ENCODE data around the gene DNAJC3.
A peak's percentile ranks its signal among the peaks of the same experiment; 100 is the strongest.
"Not testable (repeated sequence)": the region's sequence is repeated elsewhere in the genome, so short reads cannot be mapped to it uniquely, and the experiment has no call there.

Gene DNAJC3

DNA sequence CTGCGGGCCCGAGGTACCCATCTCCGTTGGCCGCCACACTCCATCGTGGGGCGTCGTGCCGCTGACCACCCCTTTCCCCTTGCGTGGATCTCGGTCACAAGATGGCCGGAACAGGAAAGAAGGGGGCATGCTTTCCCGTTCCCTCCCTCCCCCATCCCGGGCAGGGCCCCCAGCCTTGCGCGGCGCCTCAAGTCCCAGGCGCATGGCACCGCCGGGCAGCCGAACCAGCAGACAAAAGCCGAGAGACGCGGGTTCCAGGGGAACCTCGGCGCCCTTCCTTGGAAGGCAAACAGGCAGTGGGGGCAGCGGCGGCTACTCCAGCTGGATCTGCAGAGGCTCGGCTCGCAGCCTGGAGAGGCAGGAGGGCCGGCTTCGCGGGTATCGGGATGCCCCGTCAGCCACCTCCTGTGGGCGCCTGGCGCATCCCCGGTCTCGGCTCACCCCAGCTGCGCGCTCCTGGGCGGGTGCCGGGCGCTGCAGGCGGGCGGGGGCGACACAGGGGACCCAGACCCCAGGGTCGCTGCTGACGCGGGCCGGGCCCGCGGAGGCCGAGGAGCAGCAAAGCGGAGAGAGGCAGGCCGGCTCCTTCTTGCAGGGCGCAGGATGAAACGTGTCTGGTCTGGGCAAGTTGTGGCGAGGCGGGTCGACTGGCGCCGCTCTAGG lies 32.9 kb upstream of the DNAJC3 start:
- Histone ChIP-seq H3K27ac (ENCODE audit: low read depth, low read length) (peak overlapping the region; percentile 50; the same call in 1 of the 2 replicates), H2AFZ (ENCODE audit: low read length, unreplicated experiment) (peak overlapping the region; percentile 66), H3K4me3 (ENCODE audit: low read depth, low read length) (peak overlapping the region; percentile 89)

DNA sequence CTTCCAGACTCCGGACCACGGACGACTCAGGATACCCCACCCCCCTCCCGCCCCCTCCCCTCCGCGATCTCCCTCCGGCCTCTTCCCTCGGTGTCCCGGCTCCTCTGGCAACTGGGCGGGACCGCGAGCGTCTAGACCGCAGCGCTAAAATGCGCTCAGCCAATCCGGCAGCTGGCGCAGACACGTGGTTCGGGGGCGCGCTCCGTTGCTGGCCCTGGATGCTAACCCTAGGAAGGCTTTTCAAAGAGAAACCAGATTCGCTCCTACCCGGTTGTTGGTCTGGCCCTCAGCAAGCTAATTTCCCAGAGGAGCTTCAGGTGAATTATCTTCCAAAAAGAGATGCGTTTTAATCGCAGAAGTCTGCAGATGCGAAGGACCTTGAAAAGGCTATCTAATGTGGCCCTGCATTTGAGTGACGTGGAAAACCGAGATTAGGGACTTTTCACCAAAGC lies 32.3 kb upstream of the DNAJC3 start, which contains the start of gene DZIP1:
Gene DZIP1 (minus strand): TSS at position 106 of the 452 bp plus-strand sequence. CDS start 2,677 bp downstream, outside the sequence.
- Histone ChIP-seq H3K4me3 (ENCODE audit: low read depth, low read length) (peak within 1 kb of the TSS; percentile 89), H3K4me1 (ENCODE audit: control insufficient read depth, insufficient read depth, low read length, unreplicated experiment) (peaks cover 10% of the 10 kb centered on the region), H3K36me3 (ENCODE audit: insufficient read depth, low read length) (peaks cover 5% of the 10 kb centered on the region; the same call in 1 of the 2 replicates), H3K79me2 (ENCODE audit: control insufficient read depth, insufficient read depth, low read length, unreplicated experiment) (peaks cover 27% of the 10 kb centered on the region), H3K27ac (ENCODE audit: low read depth, low read length) (peak within 1 kb of the TSS; percentile 50; the same call in 1 of the 2 replicates), H2AFZ (ENCODE audit: low read length, unreplicated experiment) (peak within 1 kb of the TSS; percentile 99), H3K27me3 (ENCODE audit: insufficient read depth, low read length) (no peaks in the 10 kb centered on the region)

More for the DNA sequence above, 32.9 kb upstream of the DNAJC3 start:
- Histone ChIP-seq H3K79me2 (ENCODE audit: control insufficient read depth, insufficient read depth, low read length, unreplicated experiment) (peaks cover 27% of the 10 kb centered on the region), H3K36me3 (ENCODE audit: insufficient read depth, low read length) (peaks cover 5% of the 10 kb centered on the region; the same call in 1 of the 2 replicates), H3K4me1 (ENCODE audit: control insufficient read depth, insufficient read depth, low read length, unreplicated experiment) (peaks cover 10% of the 10 kb centered on the region), H3K27me3 (ENCODE audit: insufficient read depth, low read length) (no peaks in the 10 kb centered on the region)

DNA sequence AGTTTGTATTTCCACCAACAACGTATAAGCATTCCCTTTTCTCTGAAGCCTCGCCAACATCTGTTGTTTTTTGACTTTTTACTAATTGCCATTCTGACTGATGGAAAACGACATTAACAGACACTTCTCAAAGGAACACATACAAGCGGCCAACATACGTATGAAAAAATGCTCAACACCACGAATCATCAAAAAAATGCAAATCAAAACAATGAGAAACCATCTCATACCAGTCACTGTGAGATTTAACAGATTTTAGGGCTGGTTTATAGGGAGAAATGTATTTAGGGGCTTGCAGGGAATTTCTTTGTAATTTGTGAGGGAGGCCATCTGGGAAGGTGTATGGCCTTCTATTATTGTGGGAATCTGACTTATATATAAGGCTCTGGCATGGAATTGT lies 29.6 kb upstream of the DNAJC3 start:
- peaks cover 5% of the 10 kb centered on the region for H3K4me1 ChIP-seq (ENCODE audit: control insufficient read depth, insufficient read depth, low read length, unreplicated experiment)
- H2AFZ ChIP-seq (ENCODE audit: low read length, unreplicated experiment) = no peak overlapping the region
- no peaks in the 10 kb centered on the region for H3K27me3 ChIP-seq (ENCODE audit: insufficient read depth, low read length)
- no peak overlapping the region for H3K4me3 ChIP-seq (ENCODE audit: low read depth, low read length)
- H3K79me2 ChIP-seq (ENCODE audit: control insufficient read depth, insufficient read depth, low read length, unreplicated experiment) = peaks cover 14% of the 10 kb centered on the region
- no peak overlapping the region for H3K27ac ChIP-seq (ENCODE audit: low read depth, low read length)
- no peaks in the 10 kb centered on the region for H3K36me3 ChIP-seq (ENCODE audit: insufficient read depth, low read length)

DNA sequence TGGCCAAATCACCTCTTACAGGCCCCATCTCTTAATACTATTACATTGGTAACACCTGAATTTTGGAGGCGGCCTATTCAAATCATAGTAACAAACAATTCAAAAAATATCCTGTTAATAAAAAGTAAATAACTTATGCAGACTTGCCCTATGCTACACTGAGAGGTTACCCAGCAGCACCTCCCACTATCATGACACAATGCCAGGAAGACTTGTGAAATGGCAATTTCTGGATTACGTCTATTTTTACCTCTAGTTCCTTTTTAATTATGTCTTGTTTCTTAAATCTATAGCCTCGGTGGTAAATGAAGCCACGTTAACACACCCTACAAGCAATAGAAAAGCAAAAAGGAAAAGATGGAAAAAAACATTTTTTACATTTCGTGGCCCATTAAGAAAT lies 26.2 kb upstream of the DNAJC3 start:
- Histone ChIP-seq H3K27ac (ENCODE audit: low read depth, low read length) (no peak overlapping the region), H3K4me1 (ENCODE audit: control insufficient read depth, insufficient read depth, low read length, unreplicated experiment) (no peaks in the 10 kb centered on the region), H2AFZ (ENCODE audit: low read length, unreplicated experiment) (no peak overlapping the region), H3K36me3 (ENCODE audit: insufficient read depth, low read length) (no peaks in the 10 kb centered on the region), H3K4me3 (ENCODE audit: low read depth, low read length) (no peak overlapping the region), H3K79me2 (ENCODE audit: control insufficient read depth, insufficient read depth, low read length, unreplicated experiment) (no peaks in the 10 kb centered on the region), H3K27me3 (ENCODE audit: insufficient read depth, low read length) (no peaks in the 10 kb centered on the region)

DNA sequence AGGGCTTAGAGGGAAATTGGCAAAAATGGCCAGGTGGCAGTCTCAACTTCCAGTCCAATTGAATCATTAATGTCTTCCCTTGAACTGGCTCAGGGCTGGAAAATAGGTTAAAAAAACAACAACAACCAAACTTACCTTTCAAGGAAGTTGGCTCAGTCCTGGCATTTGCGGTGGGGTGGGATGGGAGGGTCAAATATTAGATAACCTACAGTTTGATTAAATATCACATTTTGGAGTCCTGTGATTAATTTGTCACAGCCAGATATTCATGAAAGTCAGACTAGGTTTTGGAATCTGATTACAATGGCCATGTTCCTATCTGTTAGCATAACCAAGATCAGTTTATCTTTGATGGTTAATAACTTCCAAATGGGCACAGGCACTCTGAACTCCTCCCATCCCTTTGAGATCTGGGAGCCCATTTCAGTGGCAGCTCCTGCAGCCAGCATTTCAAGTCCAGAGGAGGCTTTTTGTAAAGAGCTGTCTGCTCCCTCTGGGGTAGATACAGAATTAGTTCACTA lies 24.6 kb upstream of the DNAJC3 start:
- Histone ChIP-seq H3K4me3 (ENCODE audit: low read depth, low read length) (no peak overlapping the region), H3K4me1 (ENCODE audit: control insufficient read depth, insufficient read depth, low read length, unreplicated experiment) (no peaks in the 10 kb centered on the region), H3K27me3 (ENCODE audit: insufficient read depth, low read length) (no peaks in the 10 kb centered on the region), H3K27ac (ENCODE audit: low read depth, low read length) (no peak overlapping the region), H3K36me3 (ENCODE audit: insufficient read depth, low read length) (no peaks in the 10 kb centered on the region), H2AFZ (ENCODE audit: low read length, unreplicated experiment) (no peak overlapping the region), H3K79me2 (ENCODE audit: control insufficient read depth, insufficient read depth, low read length, unreplicated experiment) (no peaks in the 10 kb centered on the region)

DNA sequence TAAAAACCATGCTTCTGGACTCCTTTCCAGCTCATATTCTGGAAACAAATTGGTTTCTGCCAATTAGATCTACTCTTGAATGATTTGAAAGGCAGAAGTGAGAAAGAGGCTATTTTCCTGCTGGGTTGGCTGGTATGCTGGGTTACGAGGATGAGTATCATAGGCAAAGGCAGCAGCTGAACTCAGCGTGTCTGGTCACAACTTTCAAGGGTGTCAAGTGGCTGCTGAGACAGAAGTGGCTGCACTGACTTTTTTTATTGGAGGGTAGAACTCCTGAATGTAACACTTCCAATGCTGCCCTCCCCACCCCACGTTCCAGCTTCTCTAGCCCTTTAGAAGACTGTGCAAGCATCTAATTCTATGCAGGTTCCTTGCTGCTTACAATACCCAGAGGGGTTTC lies 24.1 kb upstream of the DNAJC3 start:
- no peak overlapping the region for H3K4me3 ChIP-seq (ENCODE audit: low read depth, low read length)
- H3K4me1 ChIP-seq (ENCODE audit: control insufficient read depth, insufficient read depth, low read length, unreplicated experiment) = no peaks in the 10 kb centered on the region
- no peaks in the 10 kb centered on the region for H3K36me3 ChIP-seq (ENCODE audit: insufficient read depth, low read length)
- no peaks in the 10 kb centered on the region for H3K79me2 ChIP-seq (ENCODE audit: control insufficient read depth, insufficient read depth, low read length, unreplicated experiment)
- no peaks in the 10 kb centered on the region for H3K27me3 ChIP-seq (ENCODE audit: insufficient read depth, low read length)
- no peak overlapping the region for H3K27ac ChIP-seq (ENCODE audit: low read depth, low read length)
- H2AFZ ChIP-seq (ENCODE audit: low read length, unreplicated experiment) = no peak overlapping the region

DNA sequence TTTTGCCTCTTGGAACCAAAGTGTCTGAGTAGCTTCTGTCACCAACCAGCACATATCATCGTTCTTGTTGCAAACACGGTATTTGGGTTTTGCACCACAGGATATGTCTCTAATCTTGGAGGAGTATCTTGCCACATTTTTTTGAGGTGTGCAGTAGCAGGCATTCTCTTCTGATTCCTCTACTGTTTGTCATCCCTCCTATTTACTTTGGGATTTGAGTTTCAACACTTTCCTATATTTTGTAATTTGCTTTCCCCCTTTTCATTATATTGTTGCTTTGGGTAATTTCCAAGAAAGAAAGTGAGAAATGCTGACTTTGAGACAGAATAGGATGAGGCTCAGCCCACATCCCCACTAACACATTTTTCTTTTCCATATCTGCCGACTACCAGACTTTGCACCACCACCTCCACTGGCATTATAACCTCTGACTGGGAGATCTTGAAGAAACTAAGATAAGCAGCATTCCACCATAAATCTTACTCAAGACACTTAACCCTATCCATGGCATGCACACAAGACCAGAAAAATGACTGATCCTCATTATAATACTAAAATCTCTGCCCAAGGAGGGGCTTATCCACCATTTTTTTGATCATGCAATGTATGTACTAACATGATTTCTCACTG lies 20.4 kb upstream of the DNAJC3 start:
- no peak overlapping the region for H3K27ac ChIP-seq (ENCODE audit: low read depth, low read length)
- no peak overlapping the region for H2AFZ ChIP-seq (ENCODE audit: low read length, unreplicated experiment)
- no peaks in the 10 kb centered on the region for H3K4me1 ChIP-seq (ENCODE audit: control insufficient read depth, insufficient read depth, low read length, unreplicated experiment)
- no peaks in the 10 kb centered on the region for H3K36me3 ChIP-seq (ENCODE audit: insufficient read depth, low read length)
- no peak overlapping the region for H3K4me3 ChIP-seq (ENCODE audit: low read depth, low read length)
- H3K79me2 ChIP-seq (ENCODE audit: control insufficient read depth, insufficient read depth, low read length, unreplicated experiment) = no peaks in the 10 kb centered on the region
- no peaks in the 10 kb centered on the region for H3K27me3 ChIP-seq (ENCODE audit: insufficient read depth, low read length)

DNA sequence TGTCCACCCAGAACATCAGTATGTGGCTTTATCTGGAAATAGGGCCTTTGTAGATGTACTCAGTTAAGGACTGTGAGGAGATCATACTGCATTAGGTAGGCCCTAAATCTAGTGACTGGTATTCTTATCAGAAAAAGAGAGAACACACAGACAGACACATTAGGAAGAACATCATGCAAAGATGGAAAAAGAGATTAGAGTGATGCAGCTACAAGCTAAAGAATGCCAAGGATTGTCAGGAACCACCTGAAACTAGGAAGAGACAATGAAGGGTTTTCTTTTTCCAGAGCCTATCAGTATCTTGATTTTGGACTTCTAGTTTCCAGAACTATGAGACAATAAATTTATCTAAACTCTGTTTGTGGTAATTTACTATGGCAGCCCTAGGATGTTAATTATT lies 17.4 kb upstream of the DNAJC3 start:
- Histone ChIP-seq H3K4me1 (ENCODE audit: control insufficient read depth, insufficient read depth, low read length, unreplicated experiment) (no peaks in the 10 kb centered on the region), H2AFZ (ENCODE audit: low read length, unreplicated experiment) (no peak overlapping the region), H3K27me3 (ENCODE audit: insufficient read depth, low read length) (no peaks in the 10 kb centered on the region), H3K27ac (ENCODE audit: low read depth, low read length) (no peak overlapping the region), H3K4me3 (ENCODE audit: low read depth, low read length) (no peak overlapping the region), H3K79me2 (ENCODE audit: control insufficient read depth, insufficient read depth, low read length, unreplicated experiment) (no peaks in the 10 kb centered on the region), H3K36me3 (ENCODE audit: insufficient read depth, low read length) (no peaks in the 10 kb centered on the region)

DNA sequence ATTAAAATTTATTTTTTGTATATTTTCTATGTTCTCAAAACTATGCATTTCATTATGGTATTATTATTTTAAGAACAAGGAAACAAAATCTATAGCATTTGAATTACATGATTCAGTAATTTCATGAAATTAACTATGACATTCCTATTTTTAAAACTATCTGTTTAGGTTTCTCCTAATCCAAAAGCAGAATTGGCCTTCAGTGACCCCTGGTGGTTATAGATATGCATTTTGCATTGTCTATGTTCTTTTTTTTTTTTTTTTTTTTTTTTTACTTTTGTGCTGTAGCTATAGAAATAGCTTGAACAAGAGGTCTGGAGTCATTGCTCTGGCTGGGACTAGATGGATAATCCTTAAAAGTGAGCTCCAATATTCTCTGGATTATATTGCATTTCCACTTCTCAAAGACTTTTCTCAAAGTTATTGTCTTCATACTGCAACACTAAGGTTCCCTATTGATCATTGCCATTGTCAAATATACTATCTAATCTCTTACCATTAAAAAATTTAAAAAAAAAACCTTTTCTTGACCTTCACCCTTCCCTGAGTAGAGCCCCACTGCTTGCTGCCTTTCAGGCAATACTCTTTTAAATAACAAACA lies 15.9 kb upstream of the DNAJC3 start:
- Histone ChIP-seq H3K79me2 (ENCODE audit: control insufficient read depth, insufficient read depth, low read length, unreplicated experiment) (no peaks in the 10 kb centered on the region), H3K27ac (ENCODE audit: low read depth, low read length) (no peak overlapping the region), H3K4me1 (ENCODE audit: control insufficient read depth, insufficient read depth, low read length, unreplicated experiment) (no peaks in the 10 kb centered on the region), H3K36me3 (ENCODE audit: insufficient read depth, low read length) (no peaks in the 10 kb centered on the region), H3K4me3 (ENCODE audit: low read depth, low read length) (no peak overlapping the region), H3K27me3 (ENCODE audit: insufficient read depth, low read length) (peaks cover 6% of the 10 kb centered on the region; the same call in 1 of the 2 replicates), H2AFZ (ENCODE audit: low read length, unreplicated experiment) (no peak overlapping the region)

DNA sequence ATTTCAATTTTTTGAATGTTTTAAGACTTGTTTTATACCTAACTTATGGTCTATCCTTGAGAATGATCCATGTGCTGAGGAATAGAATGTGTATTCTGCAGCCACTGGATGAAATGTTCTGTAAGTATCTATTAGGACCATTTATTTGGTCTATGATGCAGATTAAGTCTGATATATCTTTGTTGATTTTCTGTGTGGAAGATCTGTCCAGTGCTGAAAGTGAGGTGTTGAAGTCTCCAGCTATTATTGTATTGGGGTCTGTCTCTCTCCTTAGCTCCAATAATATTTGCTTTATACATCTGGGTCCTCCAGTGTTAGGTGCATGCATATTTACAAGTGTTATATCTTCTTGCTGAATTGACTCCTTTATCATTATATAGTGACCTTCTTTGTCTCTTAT lies 9.7 kb upstream of the DNAJC3 start:
- not testable (repeated sequence) for H3K4me3 ChIP-seq (ENCODE audit: low read depth, low read length); H3K4me1 ChIP-seq (ENCODE audit: control insufficient read depth, insufficient read depth, low read length, unreplicated experiment); H2AFZ ChIP-seq (ENCODE audit: low read length, unreplicated experiment); H3K36me3 ChIP-seq (ENCODE audit: insufficient read depth, low read length); H3K79me2 ChIP-seq (ENCODE audit: control insufficient read depth, insufficient read depth, low read length, unreplicated experiment); H3K27ac ChIP-seq (ENCODE audit: low read depth, low read length)
- peaks cover 15% of the 10 kb centered on the region; the same call in 1 of the 2 replicates for H3K27me3 ChIP-seq (ENCODE audit: insufficient read depth, low read length)

Data from ACC112 (cell line).